ENCODE results near the gene ADGRB3. TPM values are rescaled to one million over a fixed set of nuclear protein-coding genes. Genes with fewer than 3 reads are reported as not detected.
"Not testable (repeated sequence)": the region's sequence is repeated elsewhere in the genome, so short reads cannot be mapped to it uniquely, and the experiment has no call there.

Gene ADGRB3
- total and polyA plus RNA-seq, 8 donors, result 0.19 to 16.0 (median 0.61) TPM; not detected in 1

GRCh38 chr6:69422020-69422419 is 786.9 kb downstream of the ADGRB3 start:
- intact Hi-C loops (cut with DNase I; ENCODE audit: low total_unique reads), result no loop called here
- Histone ChIP-seq H3K4me1 (no peaks in the 10 kb centered on the region), H3K9me3 (no peaks in the 10 kb centered on the region), H3K36me3 (no peaks in the 10 kb centered on the region), H3K27ac (no peak overlapping the region), H3K27me3 (no peaks in the 10 kb centered on the region), H3K4me3 (no peak overlapping the region)
- WGBS, 5 donors, result 90 to 95% (median 94%) methylated on average over 1 of the region's 1 CpG
- TF ChIP-seq POLR2AphosphoS5 (IDR thresholded peaks at IDR 0.05), result no peak
- no peak for TF ChIP-seq POLR2A (IDR thresholded peaks at IDR 0.05)
- no peak for TF ChIP-seq EP300 (IDR thresholded peaks at IDR 0.05)
- no peak for TF ChIP-seq CTCF (IDR thresholded peaks at IDR 0.05)
- DNase-seq, result no peak

GRCh38 chr6:69422475-69422874 is 787.4 kb downstream of the ADGRB3 start:
- no peaks in the 10 kb centered on the region for H3K36me3 ChIP-seq
- H3K4me1 ChIP-seq, result no peaks in the 10 kb centered on the region
- H3K27ac ChIP-seq, result no peak overlapping the region
- peak in 1 of 2 donors; percentile 53 for DNase-seq
- intact Hi-C loops (cut with DNase I; ENCODE audit: low total_unique reads), result no loop called here
- no peaks in the 10 kb centered on the region for H3K9me3 ChIP-seq
- no peaks in the 10 kb centered on the region for H3K27me3 ChIP-seq
- TF ChIP-seq EP300 (IDR thresholded peaks at IDR 0.05) (no peak), POLR2AphosphoS5 (IDR thresholded peaks at IDR 0.05) (no peak), CTCF (IDR thresholded peaks at IDR 0.05) (no peak)
- WGBS, 5 donors, result 42 to 56% (median 47%) methylated on average over 3 of the region's 3 CpGs
- H3K4me3 ChIP-seq, result no peak overlapping the region

GRCh38 chr6:69423785-69424184 is 788.7 kb downstream of the ADGRB3 start:
- Histone ChIP-seq H3K4me1 (no peaks in the 10 kb centered on the region), H3K27me3 (no peaks in the 10 kb centered on the region), H3K4me3 (no peak overlapping the region), H3K9me3 (no peaks in the 10 kb centered on the region), H3K27ac (no peak overlapping the region), H3K36me3 (no peaks in the 10 kb centered on the region)
- no peak for TF ChIP-seq POLR2AphosphoS5 (IDR thresholded peaks at IDR 0.05)
- TF ChIP-seq EP300 (IDR thresholded peaks at IDR 0.05), result no peak
- intact Hi-C loops (cut with DNase I; ENCODE audit: low total_unique reads), result no loop called here
- 85 to 94% (median 91%) methylated on average over 3 of the region's 3 CpGs for WGBS, 5 donors
- DNase-seq, result no peak

- Histone ChIP-seq H3K36me3 (no peaks in the 10 kb centered on the region), H3K27ac (no peak overlapping the region), H3K9me3 (no peaks in the 10 kb centered on the region), H3K27me3 (no peaks in the 10 kb centered on the region), H3K4me1 (no peaks in the 10 kb centered on the region), H3K4me3 (no peak overlapping the region)
- intact Hi-C loops (cut with DNase I; ENCODE audit: low total_unique reads), result no loop called here
- DNase-seq, result no peak
- WGBS, 5 donors, result 10 to 36% (median 30%) methylated on average over 3 of the region's 3 CpGs
- TF ChIP-seq POLR2AphosphoS5 (IDR thresholded peaks at IDR 0.05) (no peak), CTCF (IDR thresholded peaks at IDR 0.05) (no peak), EP300 (IDR thresholded peaks at IDR 0.05) (no peak), POLR2A (IDR thresholded peaks at IDR 0.05) (no peak)
Observed at GRCh38 chr6:69424581-69424980, 789.5 kb downstream of the ADGRB3 start.

- intact Hi-C loops (cut with DNase I; ENCODE audit: low total_unique reads), result no loop called here
- DNase-seq, result no peak
- Histone ChIP-seq H3K4me3 (no peak overlapping the region), H3K27me3 (no peaks in the 10 kb centered on the region), H3K9me3 (no peaks in the 10 kb centered on the region), H3K4me1 (no peaks in the 10 kb centered on the region), H3K36me3 (no peaks in the 10 kb centered on the region), H3K27ac (no peak overlapping the region)
- TF ChIP-seq CTCF (IDR thresholded peaks at IDR 0.05), result no peak
- TF ChIP-seq POLR2A (IDR thresholded peaks at IDR 0.05), result no peak
- TF ChIP-seq POLR2AphosphoS5 (IDR thresholded peaks at IDR 0.05), result no peak
- no peak for TF ChIP-seq EP300 (IDR thresholded peaks at IDR 0.05)
- 65 to 76% (median 68%) methylated on average over 5 of the region's 5 CpGs for WGBS, 5 donors
Observed at GRCh38 chr6:69427882-69428281, 792.8 kb downstream of the ADGRB3 start.

GRCh38 chr6:69432168-69432567 is 797.1 kb downstream of the ADGRB3 start:
- 84 to 92% (median 88%) methylated on average over 12 to 17 of the region's 19 CpGs for WGBS, 5 donors
- intact Hi-C loops (cut with DNase I; ENCODE audit: low total_unique reads); H3K9me3 ChIP-seq; H3K27ac ChIP-seq; H3K4me3 ChIP-seq; H3K36me3 ChIP-seq; DNase-seq; H3K27me3 ChIP-seq; H3K4me1 ChIP-seq: not testable (repeated sequence)

GRCh38 chr6:69433116-69433515 is 798.0 kb downstream of the ADGRB3 start:
- H3K4me1 ChIP-seq; DNase-seq; H3K27ac ChIP-seq; H3K27me3 ChIP-seq; intact Hi-C loops (cut with DNase I; ENCODE audit: low total_unique reads); H3K36me3 ChIP-seq; H3K4me3 ChIP-seq; H3K9me3 ChIP-seq: not testable (repeated sequence)
- 85 to 96% (median 85%) methylated on average over 12 to 22 of the region's 22 CpGs for WGBS, 5 donors
